IPS-NIHi7 (cell line): ENCODE data around the gene BORCS5.
"Not testable (repeated sequence)": the region's sequence is repeated elsewhere in the genome, so short reads cannot be mapped to it uniquely, and the experiment has no call there.

Experiments used
- DNase-seq: peaks from one replicate; pipeline ENCODE4 v3.0.0; 2012; ENCODE audit warnings: mixed read lengths; ENCODE audit errors: extremely low spot score

Gene BORCS5

DNA sequence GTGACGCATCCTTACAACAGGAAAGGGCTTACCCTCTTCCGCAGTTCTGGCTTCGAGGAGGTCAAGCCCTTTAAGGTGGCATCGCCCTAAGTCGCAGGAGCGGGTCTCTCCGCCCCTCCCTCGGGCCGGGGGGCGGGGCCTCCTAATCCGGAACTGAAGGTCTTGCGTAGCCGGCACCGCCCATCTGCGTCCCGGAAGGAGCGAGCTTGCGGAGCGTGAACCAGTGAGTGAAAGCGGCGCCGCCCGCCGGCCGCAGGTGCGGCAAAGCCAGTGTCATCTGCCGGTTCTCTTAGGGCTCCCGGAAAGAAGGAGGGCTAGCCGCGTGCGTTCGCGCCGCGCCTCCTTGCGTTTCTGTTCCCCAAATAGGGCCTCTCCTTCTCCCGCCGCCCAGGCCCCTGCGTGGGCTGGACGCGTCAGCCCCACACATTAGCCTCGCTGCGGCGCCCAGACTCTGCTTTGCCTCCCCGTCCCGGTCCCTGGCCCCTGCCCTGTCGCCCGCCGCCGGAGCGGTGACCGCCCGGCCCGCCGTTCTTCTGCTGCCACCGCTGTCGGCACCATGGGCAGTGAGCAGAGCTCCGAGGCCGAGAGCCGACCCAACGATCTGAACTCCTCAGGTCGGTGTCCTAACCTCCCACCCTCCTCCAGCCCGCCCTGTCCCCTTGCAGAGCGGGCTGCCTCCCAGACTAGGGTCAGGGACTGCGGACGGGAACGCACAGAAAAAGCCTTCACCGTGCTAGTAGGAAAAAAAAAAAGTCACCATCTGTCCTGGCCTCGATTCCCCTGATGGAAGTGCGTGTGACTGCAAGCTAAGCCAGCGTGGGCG lies at the start of gene BORCS5:
Gene BORCS5 (plus strand): TSS at position 183 of the 823 bp plus-strand sequence. CDS start 374 bp downstream, at position 557.
- DNase-seq: peak; percentile 97

DNA sequence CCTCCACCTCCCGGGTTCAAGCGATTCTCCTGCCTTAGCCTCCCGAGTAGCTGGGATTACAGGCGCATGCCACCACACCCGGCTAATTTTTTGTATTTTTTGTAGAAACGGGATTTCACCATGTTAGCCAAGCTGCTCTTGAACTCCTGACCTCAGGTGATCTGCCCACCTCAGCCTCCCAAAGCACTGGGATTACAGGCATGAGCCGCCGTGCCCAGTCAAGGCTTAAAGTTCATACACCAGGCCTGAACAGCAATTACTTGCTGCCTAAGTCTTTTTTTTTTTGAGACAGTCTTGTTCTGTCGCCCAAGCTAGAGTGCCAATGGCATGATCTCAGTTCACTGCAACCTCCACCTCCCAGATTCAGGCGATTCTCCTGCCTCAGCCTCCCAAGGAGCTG lies 46.2 kb upstream of the BORCS5 start:
- DNase-seq: not testable (repeated sequence)

- DNase-seq: no peak
These were observed 41.0 kb upstream of the BORCS5 start for GRCh38 chr12:12315838-12316237.

GRCh38 chr12:12319451-12320183 lies 37.3 kb upstream of the BORCS5 start:
- no peak for DNase-seq

DNA sequence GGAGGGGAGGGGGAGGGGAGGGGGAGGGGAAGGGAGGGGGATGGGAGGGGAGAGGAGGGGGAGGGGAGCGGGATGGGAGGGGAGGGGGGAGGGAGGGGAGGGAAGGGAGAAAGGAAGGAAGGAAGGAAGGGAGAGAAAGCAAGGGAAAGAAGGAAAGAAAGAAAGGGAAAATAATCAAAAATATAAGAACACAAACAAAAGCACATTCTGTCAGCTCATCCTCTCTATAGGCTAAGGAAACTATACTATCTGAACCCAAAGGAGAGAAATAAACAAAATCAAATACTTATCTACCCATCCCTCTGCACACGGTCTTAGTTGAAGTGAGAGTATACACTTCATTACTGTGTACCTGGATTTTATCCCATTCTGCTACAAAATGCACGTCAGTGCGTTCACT lies 33.8 kb upstream of the BORCS5 start:
- DNase-seq: no peak

DNA sequence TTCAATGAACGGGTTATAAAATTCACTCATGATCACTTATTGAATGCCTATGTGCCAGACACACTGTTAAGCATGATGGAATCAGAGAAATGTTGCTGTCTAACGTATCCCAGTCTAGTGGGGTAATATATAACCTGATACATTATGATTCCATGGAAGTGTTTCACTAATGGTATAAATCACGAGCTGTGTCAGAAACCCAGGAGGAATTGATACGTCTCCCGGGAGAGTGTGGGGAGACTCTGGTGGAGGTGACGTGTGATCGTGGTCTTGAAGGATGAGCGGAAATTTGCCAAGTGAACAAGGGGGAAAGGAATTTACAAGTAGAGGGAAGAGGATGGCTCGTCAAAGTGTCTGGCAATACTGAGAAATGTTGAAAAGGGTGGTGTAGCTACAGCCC lies 33.3 kb upstream of the BORCS5 start:
- no peak for DNase-seq

- DNase-seq: no peak
These were observed 30.6 kb upstream of the BORCS5 start for GRCh38 chr12:12326262-12326661.

GRCh38 chr12:12327802-12328201 lies 29.1 kb upstream of the BORCS5 start:
- DNase-seq: peak; percentile 49

- peak; percentile 61 for DNase-seq
These were observed 25.6 kb upstream of the BORCS5 start for GRCh38 chr12:12331244-12331771.

- DNase-seq: no peak
These were observed 25.0 kb upstream of the BORCS5 start for GRCh38 chr12:12331896-12332295.

GRCh38 chr12:12333407-12334366 lies 23.2 kb upstream of the BORCS5 start:
- no peak for DNase-seq

DNA sequence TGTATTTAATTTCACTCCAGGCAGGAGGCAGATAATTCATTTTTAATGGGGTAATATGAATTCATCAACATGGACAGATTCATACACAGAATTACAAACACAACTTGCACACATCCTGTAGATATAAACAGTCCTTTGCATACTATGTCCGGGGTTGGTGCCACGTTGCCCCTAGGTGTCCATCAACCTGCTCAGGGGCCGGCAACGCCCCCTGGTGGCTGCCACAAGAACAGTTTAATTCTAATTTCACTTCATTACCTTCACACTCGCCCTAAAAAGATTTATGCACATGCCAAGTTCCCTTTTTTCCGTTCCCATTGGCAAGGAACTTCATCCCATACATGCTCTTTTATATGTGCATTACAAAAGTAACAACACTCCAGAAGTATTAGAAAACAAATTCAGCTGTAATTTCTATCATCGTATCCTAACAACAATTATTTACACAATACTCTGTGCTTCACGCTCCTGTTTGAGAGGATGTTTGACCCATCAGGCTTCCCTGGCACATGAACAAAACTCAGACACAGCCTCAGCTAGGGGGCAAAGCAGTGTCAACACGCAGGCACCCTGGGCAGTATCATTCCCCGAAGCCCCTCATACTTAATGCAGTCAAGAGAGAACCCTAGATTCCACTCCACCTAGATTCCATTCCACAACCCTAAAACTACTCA lies 22.4 kb upstream of the BORCS5 start:
- DNase-seq: peak; percentile 78

- DNase-seq: no peak
These were observed 20.8 kb upstream of the BORCS5 start for GRCh38 chr12:12336049-12336411.

DNA sequence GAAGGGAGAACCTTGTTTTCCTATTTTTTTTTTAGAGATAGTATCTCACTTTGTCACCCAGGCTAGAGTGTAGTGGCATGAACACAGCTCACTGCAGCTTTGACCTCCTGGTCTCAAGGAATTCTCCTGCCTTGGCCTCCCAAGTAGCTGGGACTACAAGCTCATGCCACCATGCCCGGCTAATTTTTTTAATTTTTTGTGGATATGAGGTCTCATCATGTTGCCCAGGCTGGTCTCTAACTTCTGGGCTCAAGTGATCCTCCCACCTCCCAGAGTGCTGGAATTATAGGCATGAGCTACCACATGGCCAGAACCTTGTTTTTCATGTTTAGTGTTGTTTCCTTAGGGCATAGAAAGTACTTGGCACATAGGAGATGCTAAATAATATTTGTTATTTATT lies 20.4 kb upstream of the BORCS5 start:
- DNase-seq: no peak

DNA sequence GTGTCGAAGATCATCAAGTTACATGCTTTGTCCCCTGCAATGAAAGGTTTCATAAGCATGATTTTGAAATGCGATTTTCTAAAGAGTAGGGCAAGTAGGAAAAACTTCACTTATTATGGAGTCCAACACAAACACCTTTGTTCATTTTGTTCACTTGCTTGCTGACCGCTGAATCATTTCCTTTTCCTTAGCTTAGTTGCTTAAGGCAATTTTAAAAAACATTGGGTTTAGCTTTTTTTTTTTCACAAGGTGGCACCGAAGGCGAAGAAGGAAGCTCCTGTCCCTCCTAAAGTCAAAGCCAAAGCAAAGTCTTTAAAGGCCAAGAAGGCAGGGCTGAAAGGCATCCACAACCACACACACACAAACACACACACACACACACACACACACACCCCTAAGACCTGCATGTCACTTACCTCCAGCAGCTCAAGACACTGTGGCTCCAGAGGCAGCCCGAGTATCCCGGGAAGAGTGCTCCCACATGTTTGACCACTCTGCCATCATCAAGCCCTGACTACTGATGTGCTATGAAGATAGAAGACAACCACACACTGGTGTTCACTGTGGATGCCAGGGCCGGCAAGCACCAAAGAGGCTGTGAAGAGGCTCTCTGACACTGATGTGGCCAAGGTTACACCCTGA lies 18.2 kb upstream of the BORCS5 start:
- DNase-seq: no peak

GRCh38 chr12:12349711-12350665 lies 6.9 kb upstream of the BORCS5 start, which contains the start of gene MANSC1:
MANSC1 (minus strand) TSS chr12:12350242; CDS start chr12:12343314, 6,928 bp downstream.
- peak; percentile 59 for DNase-seq

- DNase-seq: no peak
These were observed 5.9 kb upstream of the BORCS5 start for GRCh38 chr12:12350868-12351463.

DNA sequence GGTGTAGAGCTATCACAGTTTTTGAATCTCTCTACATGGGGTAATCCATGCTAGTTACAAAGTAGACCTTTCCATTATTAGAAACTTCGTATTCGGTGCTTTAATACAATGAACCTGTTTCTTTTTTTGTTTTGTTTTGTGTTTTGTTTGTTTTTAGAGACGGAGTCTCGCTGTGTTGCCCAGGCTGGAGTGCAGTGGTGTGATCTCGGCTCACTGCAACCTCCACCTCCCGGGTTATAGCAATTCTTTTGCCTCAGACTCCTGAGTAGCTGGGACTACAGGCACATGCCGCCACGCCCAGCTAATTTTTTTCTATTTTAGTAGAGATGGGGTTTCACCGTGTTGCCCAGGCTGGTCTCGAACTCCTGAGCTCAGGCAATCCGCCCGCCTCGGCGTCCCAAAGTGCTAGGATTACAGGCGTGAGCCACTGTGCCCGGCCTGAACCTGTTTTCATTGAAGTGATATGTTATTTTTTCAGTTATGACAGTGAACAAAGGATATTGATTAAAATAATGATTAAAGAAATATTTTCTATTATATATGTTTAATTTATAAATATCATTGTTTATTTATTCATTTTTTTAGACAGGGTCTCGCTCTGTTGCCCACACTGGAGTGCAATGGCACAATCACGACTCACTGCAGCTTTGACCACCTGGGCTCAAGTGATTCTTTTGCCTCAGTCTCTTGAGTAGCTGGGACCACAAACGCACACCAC lies 5.3 kb upstream of the BORCS5 start:
- DNase-seq: not testable (repeated sequence)
